Ishikawa (cell line): ENCODE data around the gene MAP3K10.

Experiments
- EP300 ChIP-seq: IDR thresholded peaks from 2 replicates; pipeline ENCODE4 v1.6.1; 2012; ENCODE audit warnings: borderline replicate concordance
- MAX ChIP-seq: IDR thresholded peaks from 2 replicates; pipeline ENCODE4 v1.6.1; 2012
- NFIC ChIP-seq: IDR thresholded peaks from 2 replicates; pipeline ENCODE4 v1.6.1; 2012
- RAD21 ChIP-seq: IDR thresholded peaks from 2 replicates; pipeline ENCODE4 v1.6.1; 2012; ENCODE audit warnings: low read depth
- TCF12 ChIP-seq: IDR thresholded peaks from 2 replicates; pipeline ENCODE4 v1.6.1; 2012; ENCODE audit warnings: low read depth
- YY1 ChIP-seq: IDR thresholded peaks from 2 replicates; pipeline ENCODE4 v1.6.1; 2012; ENCODE audit warnings: low read depth

- TF ChIP-seq NFIC (no peak), EP300 (no peak), TCF12 (no peak), YY1 (no peak), MAX (no peak), RAD21 (no peak)
Observed at GRCh38 chr19:40193587-40193849, 2.3 kb downstream of the MAP3K10 start.
